Adrenal gland (tissue), 12 donors: Measurements from ENCODE around the gene PARP11. TPM values are rescaled to one million over a fixed set of nuclear protein-coding genes. Genes with fewer than 3 reads are reported as not detected.

ENCODE experiments used
- DNase-seq, 7 donors: peaks; one replicate each; pipeline ENCODE4 v3.0.0-alpha.2; 2019 to 2020
- H3K27ac ChIP-seq, 5 donors: fragments of 200-600 bp; sonication (generic) in 4 of 5; 1 replicate in 3 of 5; 2 replicates in 2 of 5; pipeline versions ENCODE4 v1.5.1 to v1.8.0; 2016 to 2020; ENCODE audit warnings: mild to moderate bottlenecking in 1 of 5
- H3K27me3 ChIP-seq: fragments of 200-600 bp; 2 replicates; pipeline ENCODE4 v1.8.0; 2021
- H3K36me3 ChIP-seq, 2 donors: fragments of 200-600 bp; replicated peaks in 1 of 2; 1 replicate in 1 of 2; 2 replicates in 1 of 2; pipeline versions ENCODE4 v1.5.1 to v1.8.0; 2018 to 2022
- H3K4me1 ChIP-seq, 2 donors: fragments of 200-600 bp; replicated peaks in 1 of 2; 1 replicate in 1 of 2; 2 replicates in 1 of 2; pipeline versions ENCODE4 v1.5.1 to v1.8.0; 2018 to 2021
- H3K4me3 ChIP-seq, 4 donors: fragments of 200-600 bp; sonication (generic) in 3 of 4; one replicate each; pipeline ENCODE4 v1.5.1; 2016 to 2018
- H3K9me3 ChIP-seq, 3 donors: fragments of 200-600 bp; sonication (generic) in 1 of 3; replicated peaks in 1 of 3; 1 replicate in 2 of 3; 2 replicates in 1 of 3; pipeline versions ENCODE4 v1.5.1 to v1.8.0; 2016 to 2021
- POLR2A ChIP-seq, 2 donors: fragments of 450-650 bp; IDR thresholded peaks; one replicate each; pipeline ENCODE4 v1.6.1; 2017; ENCODE audit warnings: antibody characterized with exemption in 2 of 2, mild to moderate bottlenecking in 2 of 2, moderate library complexity in 1 of 2
- WGBS, 4 donors: extraction: QIAGEN DNeasy Blood & Tissue Kit in 2 of 4; methylation state at CpG; one replicate each; pipeline versions ENCODE4 v1.1.5 to v1.1.7; 2013 to 2017; 5-methylcytosine and 5-hydroxymethylcytosine counted together
- intact Hi-C, 2 donors: fragments of 100-400 bp; cut with DNase I; formaldehyde crosslinking; loops; one replicate each; pipeline versions ENCODE4 v1.14.1 to v1.15.0; 2022 to 2023
- polyA plus RNA-seq, 3 donors: library from polyadenylated mRNA; stranded (reverse); fragments of 200-250 nt in 2 of 3; fragments of 350-450 nt in 1 of 3; fragmentation: Illumina TruSeq in 1 of 3; extraction: RNeasy Lipid Tissue Mini Kit (QIAGEN cat#74804) in 1 of 3; gene quantifications; one replicate each; pipeline ENCODE4 v1.2.3, GENCODE V29; 2013 to 2014
- total RNA-seq, 9 donors: library from RNA; depleted of rRNA in 4 of 9; stranded (reverse); fragments of >200 nt in 4 of 9; fragments of 120-200 nt in 1 of 9; fragmentation: NEBNext Ultra II Directional in 1 of 9; extraction: Animal tissue kit (Norgen Biotek cat#: 25700) in 1 of 9; gene quantifications; one replicate each; pipeline versions ENCODE4 v1.1.0 to v1.2.4, GENCODE V29; 2013 to 2023
- TF ChIP-seq, protein P1 (sequence below), 6 experiments: fragments of 450-650 bp in 4 of 6; fragments of 200-600 bp in 2 of 6; sonication (generic) in 1 of 6; IDR thresholded peaks; 1 replicate in 5 of 6; 2 replicates in 1 of 6; pipeline versions ENCODE4 v1.5.1 to v1.8.0; 2016 to 2021; ENCODE audit warnings: antibody characterized with exemption in 6 of 6, mild to moderate bottlenecking in 2 of 6, moderate library complexity in 1 of 6
- donor health status: healthy with polysubstance abuse.
- donor health status: Bipolar disorder and iron deficiency.
- donor health status: DM: yes; HTN: yes; CAD: no.
- donor health status: DM: no; HTN: no; CAD: no.
- donor health status: DM: no; HTN: no; CAD: no.
- donor health status: DM: yes; HTN: yes; CAD: no.

The PARP11 gene
- total and polyA plus RNA-seq, 12 donors: 2.8 to 29.8 (median 16.8) TPM

DNA sequence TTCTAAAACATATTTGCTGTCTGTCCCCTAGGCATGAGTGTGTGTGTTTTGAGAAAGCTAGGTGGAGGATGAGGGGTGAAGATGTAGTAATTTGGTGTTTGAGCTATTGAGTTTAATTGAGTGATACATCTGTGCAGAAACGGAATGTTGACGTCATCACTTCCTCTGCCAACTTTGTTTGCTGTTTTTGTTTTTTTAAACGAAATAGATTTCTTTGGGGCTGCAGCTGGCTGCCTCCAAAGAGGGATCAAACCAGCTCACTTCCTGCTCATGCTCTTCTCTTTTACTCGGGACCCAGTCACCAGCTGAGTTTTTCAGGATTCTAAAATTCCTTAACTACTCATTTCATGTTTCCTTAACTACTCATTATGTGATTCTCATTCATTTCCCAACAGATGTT, 100.8 kb downstream of the PARP11 start:
- H3K4me1 ChIP-seq: no peaks in the 10 kb centered on the region
- H3K4me3 ChIP-seq: no peak overlapping the region
- 35 to 65% (median 44%) methylated on average over 4 of the region's 4 CpGs for WGBS, 4 donors
- TF ChIP-seq, protein P1, sequence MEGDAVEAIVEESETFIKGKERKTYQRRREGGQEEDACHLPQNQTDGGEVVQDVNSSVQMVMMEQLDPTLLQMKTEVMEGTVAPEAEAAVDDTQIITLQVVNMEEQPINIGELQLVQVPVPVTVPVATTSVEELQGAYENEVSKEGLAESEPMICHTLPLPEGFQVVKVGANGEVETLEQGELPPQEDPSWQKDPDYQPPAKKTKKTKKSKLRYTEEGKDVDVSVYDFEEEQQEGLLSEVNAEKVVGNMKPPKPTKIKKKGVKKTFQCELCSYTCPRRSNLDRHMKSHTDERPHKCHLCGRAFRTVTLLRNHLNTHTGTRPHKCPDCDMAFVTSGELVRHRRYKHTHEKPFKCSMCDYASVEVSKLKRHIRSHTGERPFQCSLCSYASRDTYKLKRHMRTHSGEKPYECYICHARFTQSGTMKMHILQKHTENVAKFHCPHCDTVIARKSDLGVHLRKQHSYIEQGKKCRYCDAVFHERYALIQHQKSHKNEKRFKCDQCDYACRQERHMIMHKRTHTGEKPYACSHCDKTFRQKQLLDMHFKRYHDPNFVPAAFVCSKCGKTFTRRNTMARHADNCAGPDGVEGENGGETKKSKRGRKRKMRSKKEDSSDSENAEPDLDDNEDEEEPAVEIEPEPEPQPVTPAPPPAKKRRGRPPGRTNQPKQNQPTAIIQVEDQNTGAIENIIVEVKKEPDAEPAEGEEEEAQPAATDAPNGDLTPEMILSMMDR (IDR thresholded peaks at IDR 0.05): no peak
- TF ChIP-seq POLR2A (IDR thresholded peaks at IDR 0.05): no peak
- H3K27ac ChIP-seq: no peak overlapping the region
- DNase-seq: no peak
- H3K9me3 ChIP-seq: no peaks in the 10 kb centered on the region
- no peaks in the 10 kb centered on the region for H3K27me3 ChIP-seq
- no peaks in the 10 kb centered on the region for H3K36me3 ChIP-seq
- intact Hi-C loops: no loop called here

DNA sequence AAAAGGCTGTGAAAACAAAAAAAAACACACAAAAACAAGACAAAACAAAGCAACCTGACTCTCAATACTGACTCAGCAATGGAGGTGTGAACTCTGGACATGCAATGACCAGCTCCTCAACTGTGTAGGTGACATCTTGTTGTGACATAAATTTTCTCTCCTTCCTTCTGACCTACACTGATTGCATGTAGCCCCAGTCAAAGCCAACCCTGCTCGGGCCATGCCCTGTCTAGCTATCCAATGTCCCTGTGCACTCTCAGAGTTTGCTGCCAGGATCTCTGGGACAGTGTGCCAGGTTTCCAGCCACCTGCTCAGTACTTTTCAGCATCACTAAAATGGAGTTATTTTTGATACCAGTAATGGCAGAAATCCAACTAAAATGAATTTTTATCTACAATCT, 101.3 kb downstream of the PARP11 start:
- no peaks in the 10 kb centered on the region for H3K27me3 ChIP-seq
- H3K4me3 ChIP-seq: no peak overlapping the region
- H3K36me3 ChIP-seq: no peaks in the 10 kb centered on the region
- 71 to 91% (median 80%) methylated on average over 1 of the region's 1 CpG for WGBS, 4 donors
- no peak for DNase-seq
- intact Hi-C loops: no loop called here
- no peaks in the 10 kb centered on the region for H3K4me1 ChIP-seq
- TF ChIP-seq, protein P1 (IDR thresholded peaks at IDR 0.05): no peak
- TF ChIP-seq POLR2A (IDR thresholded peaks at IDR 0.05): no peak
- H3K9me3 ChIP-seq: no peaks in the 10 kb centered on the region
- H3K27ac ChIP-seq: no peak overlapping the region

DNA sequence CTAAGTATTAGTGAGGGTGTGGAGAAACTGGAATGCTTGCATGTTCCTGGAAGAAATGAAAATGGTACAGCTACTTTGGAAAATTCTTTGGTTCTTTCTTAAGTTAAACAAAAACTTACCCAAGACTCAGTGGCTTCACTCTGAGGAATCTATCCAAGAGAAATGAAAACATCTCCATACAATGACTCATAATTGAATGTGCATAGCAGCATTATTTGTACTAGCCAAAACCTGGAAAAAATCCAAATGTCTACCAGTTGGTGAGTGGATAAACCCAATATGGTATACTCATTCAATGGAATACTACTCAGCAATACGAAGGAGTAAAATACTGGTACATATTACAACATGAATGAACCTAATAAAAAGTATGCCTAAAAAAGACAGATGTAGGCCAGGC, 102.3 kb downstream of the PARP11 start:
- Histone ChIP-seq H3K4me3 (no peak overlapping the region), H3K27ac (no peak overlapping the region), H3K27me3 (no peaks in the 10 kb centered on the region), H3K36me3 (no peaks in the 10 kb centered on the region), H3K9me3 (no peaks in the 10 kb centered on the region), H3K4me1 (no peaks in the 10 kb centered on the region)
- TF ChIP-seq, protein P1 (IDR thresholded peaks at IDR 0.05): no peak
- WGBS, 4 donors: 92 to 100% (median 97%) methylated on average over 1 of the region's 1 CpG
- intact Hi-C loops: no loop called here
- DNase-seq: no peak

DNA sequence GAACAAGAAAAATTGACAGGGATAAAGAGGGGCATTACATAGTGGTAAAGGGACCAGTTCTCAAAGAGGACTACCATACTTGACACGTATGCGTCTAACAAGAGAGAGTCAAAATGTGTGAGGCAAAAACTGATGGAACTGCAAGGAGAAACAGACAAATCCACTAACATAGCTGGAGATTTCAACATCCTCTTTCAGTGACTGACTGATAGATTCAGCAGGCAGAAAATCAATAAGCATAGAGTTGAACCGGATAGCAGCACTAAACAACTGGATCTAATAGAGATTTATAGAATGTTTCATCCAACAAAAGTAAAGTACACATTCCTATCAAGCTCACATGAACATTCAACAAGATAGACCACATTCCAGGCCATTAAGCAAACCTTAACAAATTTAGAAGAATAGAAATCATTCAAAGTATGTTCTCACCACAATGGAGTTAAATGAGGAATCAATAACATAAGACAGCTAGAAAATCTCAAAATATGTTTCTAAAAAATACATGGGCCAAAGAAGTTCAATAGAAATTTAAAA, 104.2 kb downstream of the PARP11 start:
- intact Hi-C loops: no loop called here
- Histone ChIP-seq H3K36me3 (no peaks in the 10 kb centered on the region), H3K27ac (no peak overlapping the region), H3K4me3 (no peak overlapping the region), H3K27me3 (no peaks in the 10 kb centered on the region), H3K4me1 (no peaks in the 10 kb centered on the region), H3K9me3 (no peaks in the 10 kb centered on the region)
- no peak for DNase-seq
- 88 to 93% (median 91%) methylated on average over 3 of the region's 3 CpGs for WGBS, 4 donors
- TF ChIP-seq, protein P1 (IDR thresholded peaks at IDR 0.05): no peak
- TF ChIP-seq POLR2A (IDR thresholded peaks at IDR 0.05): no peak
